Activated gamma-delta T cell treated with Interleukin-2 at 50 U/mL for 16 hours (primary cell): ENCODE data around the gene FRRS1.

Experiments
- DNase-seq: peaks from one replicate; pipeline ENCODE4 v3.0.0-alpha.2; 2020

The FRRS1 gene

GRCh38 chr1:99673315-99673714 is 93.1 kb downstream of the FRRS1 start:
- no peak for DNase-seq

- DNase-seq: no peak
Observed at GRCh38 chr1:99672530-99673213, 93.8 kb downstream of the FRRS1 start.

- DNase-seq: no peak
Observed at GRCh38 chr1:99672038-99672437, 94.4 kb downstream of the FRRS1 start.

DNA sequence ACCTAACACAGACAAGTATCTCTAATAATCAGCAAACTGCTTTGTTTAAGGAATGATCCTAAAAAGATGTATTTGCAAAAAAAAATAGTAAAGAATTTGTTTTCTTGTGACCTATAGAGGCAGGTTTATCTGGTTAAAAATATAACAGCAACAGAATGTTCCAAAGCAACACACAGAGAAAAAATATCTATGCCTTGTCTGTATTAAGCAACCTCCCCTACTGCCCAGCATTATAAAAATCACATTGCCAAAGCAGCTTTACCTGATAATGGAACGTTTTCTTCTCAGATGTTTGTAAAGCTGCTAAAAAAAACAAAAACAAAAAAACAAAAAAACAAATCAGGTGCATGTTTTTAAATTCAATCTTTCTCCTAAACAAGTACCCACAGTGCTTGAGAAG is 95.9 kb downstream of the FRRS1 start:
- DNase-seq: no peak

GRCh38 chr1:99669821-99670220 is 96.6 kb downstream of the FRRS1 start:
- DNase-seq: no peak

- no peak for DNase-seq
Observed at GRCh38 chr1:99669376-99669775, 97.1 kb downstream of the FRRS1 start.

GRCh38 chr1:99665212-99665611 is 101.2 kb downstream of the FRRS1 start:
- DNase-seq: no peak

- no peak for DNase-seq
Observed at GRCh38 chr1:99663501-99663900, 102.9 kb downstream of the FRRS1 start.

GRCh38 chr1:99662539-99663080 is 103.8 kb downstream of the FRRS1 start:
- DNase-seq: no peak

- DNase-seq: no peak
Observed at GRCh38 chr1:99661780-99662179, 104.7 kb downstream of the FRRS1 start.

- DNase-seq: no peak
Observed at GRCh38 chr1:99660496-99660895, 105.9 kb downstream of the FRRS1 start.

- no peak for DNase-seq
Observed at GRCh38 chr1:99659755-99660210, 106.7 kb downstream of the FRRS1 start.
